K562 (cell line): ENCODE data around the gene MAS1L. TPM values are rescaled to one million over a fixed set of nuclear protein-coding genes. Genes with fewer than 3 reads are reported as not detected.

ENCODE experiments used
- DDX20 ChIP-seq: fragments of 450-650 bp; IDR thresholded peaks from 2 replicates; pipeline ENCODE4 v1.6.1; 2016; ENCODE audit warnings: missing genetic modification characterization, low read depth, mild to moderate bottlenecking, missing compliant biosample characterization, moderate library complexity
- MAX ChIP-seq: sonication (generic); formaldehyde crosslinking; IDR thresholded peaks from 2 replicates; pipeline ENCODE4 v1.9.0; 2022; ENCODE audit warnings: mild to moderate bottlenecking, missing genetic modification reagents
- MIER1 ChIP-seq: fragments of 450-650 bp; IDR thresholded peaks from 2 replicates; pipeline ENCODE4 v1.6.1; 2016; ENCODE audit warnings: antibody characterized with exemption, mild to moderate bottlenecking, low read depth
- PKNOX1 ChIP-seq: fragments of 450-650 bp; IDR thresholded peaks from 2 replicates; pipeline ENCODE4 v1.6.1; 2016
- POLR2AphosphoS5 ChIP-seq: IDR thresholded peaks from 2 replicates; pipeline ENCODE4 v1.6.1; 2011; ENCODE audit warnings: mild to moderate bottlenecking, low read depth, low read length, moderate library complexity; ENCODE audit not compliant: control insufficient read depth, insufficient read depth
- PREB ChIP-seq: sonication (generic); formaldehyde crosslinking; IDR thresholded peaks from 2 replicates; pipeline ENCODE4 v1.8.1; 2023; ENCODE audit warnings: mild to moderate bottlenecking, missing genetic modification reagents
- ZMIZ1 ChIP-seq, 2 experiments: fragments of 150-350 bp in 1 of 2; IDR thresholded peaks; 2 replicates each; pipeline ENCODE4 v1.6.1; 2012 to 2016; ENCODE audit warnings: low read depth in 2 of 2, low read length in 2 of 2, mild to moderate bottlenecking in 1 of 2, moderate library complexity in 1 of 2
- ZNF174 ChIP-seq: fragments of 250-450 bp; sonication (Bioruptor Pico); IDR thresholded peaks from 2 replicates; pipeline ENCODE4 v1.4.0; 2020; ENCODE audit warnings: mild to moderate bottlenecking
- polyA plus RNA-seq, 8 experiments: library from polyadenylated mRNA; depleted of rRNA in 4 of 8; stranded (reverse) in 5 of 8; unstranded in 3 of 8; fragments of >200 nt; fragmentation: Nextera tagmentation in 2 of 8; fragmentation: Illumina TruSeq in 1 of 8; extraction: Ambion mirVana in 2 of 8; extraction: Trizol in 1 of 8; gene quantifications; 2 replicates each; pipeline versions ENCODE4 v1.2.1 to v1.2.3, GENCODE V29; 2011 to 2014; ENCODE audit warnings: inconsistent platforms in 1 of 8, missing spikeins in 1 of 8
- total RNA-seq, 7 experiments: library from RNA; depleted of rRNA in 6 of 7; stranded (reverse); fragments of >200 nt in 6 of 7; fragmentation: Illumina TruSeq in 2 of 7; extraction: Trizol in 2 of 7; gene quantifications; 2 replicates each; pipeline versions ENCODE4 v1.2.1 to v1.2.3, GENCODE V29; 2011 to 2021; ENCODE audit warnings: low replicate concordance in 1 of 7

The MAS1L gene
- total and polyA plus RNA-seq, 9 of the 15 experiments (the other 6 are each of a cell fraction or from before 2014, with no cell fraction given): not detected

- TF ChIP-seq PREB (CRISPR knock-in tag) (no peak), MIER1 (no peak), MAX (CRISPR knock-in tag) (no peak), POLR2AphosphoS5 (no peak), ZNF174 (no peak), PKNOX1 (no peak), DDX20 (tag) (no peak), ZMIZ1 (IDR thresholded peaks at IDR 0.05; ENCODE audit: low read depth in 2 of 2, low read length in 2 of 2) (no peak)
Measured at GRCh38 chr6:29451471-29452193, 36.1 kb downstream of the MAS1L start (continued).
